Upper lobe of right lung (tissue), 1 donor: Measurements from ENCODE around the gene SLC7A8. TPM values are rescaled to one million over a fixed set of nuclear protein-coding genes. Genes with fewer than 3 reads are reported as not detected.

Experiments used
- ATAC-seq: fragments of 200-7000 bp; cut with Tn5 transposase; one replicate; pipeline ENCODE4 v1.9.1; 2020; ENCODE audit warnings: mild to moderate bottlenecking, moderate library complexity
- DNase-seq: peaks from one replicate; pipeline ENCODE4 v3.0.0-alpha.2; 2020
- H3K27ac ChIP-seq: fragments of 200-600 bp; one replicate; pipeline ENCODE4 v1.8.0; 2022
- H3K27me3 ChIP-seq: fragments of 200-600 bp; one replicate; pipeline ENCODE4 v1.8.0; 2022; ENCODE audit warnings: mild to moderate bottlenecking
- H3K36me3 ChIP-seq: fragments of 200-600 bp; one replicate; pipeline ENCODE4 v1.8.0; 2022
- H3K4me1 ChIP-seq: fragments of 200-600 bp; one replicate; pipeline ENCODE4 v1.8.0; 2022
- H3K4me3 ChIP-seq: fragments of 200-600 bp; one replicate; pipeline ENCODE4 v1.8.0; 2022; ENCODE audit warnings: mild to moderate bottlenecking
- H3K9me3 ChIP-seq: fragments of 200-600 bp; one replicate; pipeline ENCODE4 v1.8.0; 2022
- CTCF ChIP-seq: fragments of 200-600 bp; IDR thresholded peaks from one replicate; pipeline ENCODE4 v1.8.0; 2022; ENCODE audit warnings: antibody characterized with exemption
- intact Hi-C: fragments of 100-400 bp; cut with DNase I; formaldehyde crosslinking; loops from one replicate; pipeline ENCODE4 v1.11.0; 2022
- total RNA-seq: library from RNA; stranded (reverse); fragmentation: NEBNext Ultra II Directional; extraction: Animal tissue kit (Norgen Biotek cat#: 25700); gene quantifications from one replicate; pipeline ENCODE4 v1.2.1, GENCODE V29; 2021
- donor health status: DM: no; HTN: yes; CAD: no; lungs with severe emphysema.

The SLC7A8 gene
- total RNA-seq, 1 donor from 2014 or later, result 49.8 TPM

GRCh38 chr14:23105348-23105824 is 78.1 kb downstream of the SLC7A8 start:
- H3K9me3 ChIP-seq, result no peaks in the 10 kb centered on the region
- H3K4me1 ChIP-seq, result no peaks in the 10 kb centered on the region
- H3K27me3 ChIP-seq, result no peaks in the 10 kb centered on the region
- intact Hi-C loops, result no loop called here
- TF ChIP-seq CTCF, result no peak
- no peak overlapping the region for H3K4me3 ChIP-seq
- no peaks in the 10 kb centered on the region for H3K36me3 ChIP-seq
- DNase-seq, result no peak
- no peak for ATAC-seq
- no peak overlapping the region for H3K27ac ChIP-seq

- no peak for ATAC-seq
- H3K27ac ChIP-seq, result no peak within 1 kb of the TSS
- intact Hi-C loops, result no loop called here
- peaks cover 5% of the 10 kb centered on the region for H3K4me1 ChIP-seq
- H3K4me3 ChIP-seq, result no peak within 1 kb of the TSS
- H3K27me3 ChIP-seq, result no peaks in the 10 kb centered on the region
- DNase-seq, result no peak
- H3K9me3 ChIP-seq, result no peaks in the 10 kb centered on the region
- H3K36me3 ChIP-seq, result no peaks in the 10 kb centered on the region
- TF ChIP-seq CTCF, result no peak
Observed at GRCh38 chr14:23104591-23105347, 78.7 kb downstream of the SLC7A8 start, which contains the start of gene CIROP. CIROP (minus strand) TSS chr14:23104989; CDS start chr14:23104920, 69 bp downstream.

- intact Hi-C loops, result no loop called here
- H3K27ac ChIP-seq, result no peak overlapping the region
- H3K4me1 ChIP-seq, result peaks cover 10% of the 10 kb centered on the region
- peaks cover 2% of the 10 kb centered on the region for H3K36me3 ChIP-seq
- no peak overlapping the region for H3K4me3 ChIP-seq
- H3K27me3 ChIP-seq, result no peaks in the 10 kb centered on the region
- TF ChIP-seq CTCF, result no peak
- H3K9me3 ChIP-seq, result no peaks in the 10 kb centered on the region
- ATAC-seq (no peak), DNase-seq (no peak)
Observed at GRCh38 chr14:23104070-23104590, 79.3 kb downstream of the SLC7A8 start.

- no peak overlapping the region for H3K4me3 ChIP-seq
- DNase-seq (no peak), ATAC-seq (no peak)
- no peaks in the 10 kb centered on the region for H3K9me3 ChIP-seq
- peaks cover 8% of the 10 kb centered on the region for H3K36me3 ChIP-seq
- no peak overlapping the region for H3K27ac ChIP-seq
- TF ChIP-seq CTCF, result no peak
- intact Hi-C loops, result no loop called here
- H3K4me1 ChIP-seq, result peaks cover 15% of the 10 kb centered on the region
- H3K27me3 ChIP-seq, result no peaks in the 10 kb centered on the region
Observed at GRCh38 chr14:23103581-23103980, 79.9 kb downstream of the SLC7A8 start.

GRCh38 chr14:23102801-23103200 is 80.7 kb downstream of the SLC7A8 start:
- no peak overlapping the region for H3K27ac ChIP-seq
- H3K9me3 ChIP-seq, result no peaks in the 10 kb centered on the region
- no peak for ATAC-seq
- H3K36me3 ChIP-seq, result peaks cover 15% of the 10 kb centered on the region
- H3K4me1 ChIP-seq, result peaks cover 19% of the 10 kb centered on the region
- intact Hi-C loops, result no loop called here
- no peak for TF ChIP-seq CTCF
- no peak overlapping the region for H3K4me3 ChIP-seq
- no peak for DNase-seq
- no peaks in the 10 kb centered on the region for H3K27me3 ChIP-seq
